Lower leg skin (tissue), 4 donors: ENCODE results near the gene SDK1. TPM values are rescaled to one million over a fixed set of nuclear protein-coding genes. Genes with fewer than 3 reads are reported as not detected.

Experiments
- DNase-seq, 2 donors: peaks; one replicate each; pipeline ENCODE4 v3.0.0-alpha.2; 2019; ENCODE audit warnings: low spot score in 2 of 2
- H3K4me3 ChIP-seq: fragments of 200-600 bp; sonication (generic); 2 replicates; pipeline ENCODE4 v1.5.1; 2017; ENCODE audit warnings: mild to moderate bottlenecking, low read depth; ENCODE audit not compliant: poor library complexity, severe bottlenecking
- POLR2A ChIP-seq, 2 donors: fragments of 450-650 bp; IDR thresholded peaks; one replicate each; pipeline ENCODE4 v1.6.1; 2016 to 2017; ENCODE audit warnings: antibody characterized with exemption in 2 of 2, mild to moderate bottlenecking in 1 of 2, moderate library complexity in 1 of 2
- WGBS, 2 donors: methylation state at CpG; one replicate each; pipeline ENCODE4 v1.1.5; 2018; 5-methylcytosine and 5-hydroxymethylcytosine counted together
- intact Hi-C: fragments of 100-400 bp; cut with DNase I; formaldehyde crosslinking; loops from one replicate; pipeline ENCODE4 v1.15.0; 2023; ENCODE audit warnings: low total_unique reads
- total RNA-seq, 4 donors: library from RNA; depleted of rRNA; stranded (reverse); fragments of >200 nt; gene quantifications; one replicate each; pipeline ENCODE4 v1.1.0, GENCODE V29; 2016
- TF ChIP-seq, protein P1 (sequence below), 3 donors: fragments of 450-650 bp; IDR thresholded peaks; one replicate each; pipeline ENCODE4 v1.5.1; 2016; ENCODE audit warnings: antibody characterized with exemption in 3 of 3, mild to moderate bottlenecking in 3 of 3, moderate library complexity in 2 of 3

SDK1 gene
- total RNA-seq, 4 donors from 2014 or later = 1.9 to 7.2 (median 5.1) TPM

DNA sequence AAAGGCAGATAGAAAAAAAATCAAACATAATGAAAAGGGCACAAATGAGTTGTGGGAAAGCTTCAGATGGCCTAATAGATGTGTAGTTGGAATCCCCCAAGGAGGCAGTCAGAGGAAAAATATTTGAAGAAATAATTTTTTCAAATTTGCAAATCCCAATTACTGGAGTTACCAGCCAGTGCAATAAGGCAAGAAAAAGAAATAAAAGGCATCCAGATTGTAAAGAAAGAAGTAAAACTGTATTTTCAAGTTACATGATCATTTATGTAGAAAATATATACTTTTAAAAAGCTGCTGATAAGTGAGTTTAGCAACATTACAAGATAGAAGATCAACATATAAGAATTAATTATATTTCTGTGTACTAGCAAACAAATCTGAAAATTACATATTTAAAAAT is 329.0 kb downstream of the SDK1 start:
- no peak for DNase-seq
- intact Hi-C loops = no loop called here
- TF ChIP-seq, protein P1, sequence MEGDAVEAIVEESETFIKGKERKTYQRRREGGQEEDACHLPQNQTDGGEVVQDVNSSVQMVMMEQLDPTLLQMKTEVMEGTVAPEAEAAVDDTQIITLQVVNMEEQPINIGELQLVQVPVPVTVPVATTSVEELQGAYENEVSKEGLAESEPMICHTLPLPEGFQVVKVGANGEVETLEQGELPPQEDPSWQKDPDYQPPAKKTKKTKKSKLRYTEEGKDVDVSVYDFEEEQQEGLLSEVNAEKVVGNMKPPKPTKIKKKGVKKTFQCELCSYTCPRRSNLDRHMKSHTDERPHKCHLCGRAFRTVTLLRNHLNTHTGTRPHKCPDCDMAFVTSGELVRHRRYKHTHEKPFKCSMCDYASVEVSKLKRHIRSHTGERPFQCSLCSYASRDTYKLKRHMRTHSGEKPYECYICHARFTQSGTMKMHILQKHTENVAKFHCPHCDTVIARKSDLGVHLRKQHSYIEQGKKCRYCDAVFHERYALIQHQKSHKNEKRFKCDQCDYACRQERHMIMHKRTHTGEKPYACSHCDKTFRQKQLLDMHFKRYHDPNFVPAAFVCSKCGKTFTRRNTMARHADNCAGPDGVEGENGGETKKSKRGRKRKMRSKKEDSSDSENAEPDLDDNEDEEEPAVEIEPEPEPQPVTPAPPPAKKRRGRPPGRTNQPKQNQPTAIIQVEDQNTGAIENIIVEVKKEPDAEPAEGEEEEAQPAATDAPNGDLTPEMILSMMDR (IDR thresholded peaks at IDR 0.05) = no peak
- TF ChIP-seq POLR2A (IDR thresholded peaks at IDR 0.05) = no peak
- H3K4me3 ChIP-seq = no peak overlapping the region

DNA sequence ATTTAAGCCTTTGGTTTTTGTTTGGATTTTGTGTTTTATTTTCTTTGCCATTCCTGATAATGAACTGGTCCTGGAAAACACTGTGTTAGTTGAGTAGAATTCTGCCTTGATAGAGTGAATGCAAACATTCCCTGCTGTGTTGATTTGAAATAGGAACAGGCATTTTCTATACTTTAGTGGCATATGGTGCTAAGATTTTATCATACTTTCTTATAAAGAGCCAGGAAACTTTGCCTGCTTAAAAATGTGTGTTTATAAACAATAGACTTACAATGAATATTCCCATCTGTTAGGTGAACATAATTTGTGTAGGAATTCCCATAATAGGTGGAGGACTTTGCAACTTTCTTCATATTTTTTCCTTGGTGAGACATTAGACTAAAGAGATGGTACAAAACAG is 333.3 kb downstream of the SDK1 start:
- no peak overlapping the region for H3K4me3 ChIP-seq
- no peak for TF ChIP-seq POLR2A (IDR thresholded peaks at IDR 0.05)
- TF ChIP-seq, protein P1 (IDR thresholded peaks at IDR 0.05) = no peak
- intact Hi-C loops = no loop called here
- no peak for DNase-seq

DNA sequence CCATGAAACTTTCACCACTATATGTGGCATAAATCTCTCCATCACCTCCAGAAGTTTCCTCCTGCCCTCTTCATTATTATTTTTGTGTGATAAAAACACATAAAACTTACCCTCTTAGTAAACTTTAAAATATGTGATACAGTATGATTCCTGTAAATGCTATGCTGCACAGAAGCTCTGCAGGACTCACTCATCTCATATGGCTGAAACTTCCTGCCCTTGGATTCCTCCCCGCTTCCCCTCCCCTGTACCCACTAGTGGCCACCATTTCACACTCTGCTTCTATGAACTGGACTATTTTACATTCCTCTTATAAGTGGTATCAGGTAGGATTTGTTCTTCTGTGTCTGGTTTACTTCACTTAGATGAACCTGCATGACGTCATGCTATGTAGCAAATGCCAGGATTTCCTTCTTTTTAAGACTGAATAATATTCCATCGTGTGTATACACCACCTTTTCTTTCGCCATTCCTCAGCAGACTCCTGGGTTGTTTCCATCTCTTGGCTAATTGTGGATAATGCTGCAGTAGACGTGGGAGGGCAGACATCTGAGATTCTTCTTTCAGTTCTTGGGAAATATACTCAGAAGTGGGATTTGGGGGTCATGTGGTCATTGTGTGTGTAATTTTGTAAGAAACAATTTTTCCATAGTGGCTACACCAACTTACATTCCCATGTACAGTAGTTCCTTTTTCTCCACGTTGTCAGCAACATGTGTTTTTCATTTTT is 335.2 kb downstream of the SDK1 start:
- DNase-seq = no peak
- no peak overlapping the region for H3K4me3 ChIP-seq
- TF ChIP-seq POLR2A (IDR thresholded peaks at IDR 0.05) = no peak
- TF ChIP-seq, protein P1 (IDR thresholded peaks at IDR 0.05) = no peak
- intact Hi-C loops = no loop called here
- 87 to 91% methylated on average over 6 of the region's 6 CpGs for WGBS, 2 donors

DNA sequence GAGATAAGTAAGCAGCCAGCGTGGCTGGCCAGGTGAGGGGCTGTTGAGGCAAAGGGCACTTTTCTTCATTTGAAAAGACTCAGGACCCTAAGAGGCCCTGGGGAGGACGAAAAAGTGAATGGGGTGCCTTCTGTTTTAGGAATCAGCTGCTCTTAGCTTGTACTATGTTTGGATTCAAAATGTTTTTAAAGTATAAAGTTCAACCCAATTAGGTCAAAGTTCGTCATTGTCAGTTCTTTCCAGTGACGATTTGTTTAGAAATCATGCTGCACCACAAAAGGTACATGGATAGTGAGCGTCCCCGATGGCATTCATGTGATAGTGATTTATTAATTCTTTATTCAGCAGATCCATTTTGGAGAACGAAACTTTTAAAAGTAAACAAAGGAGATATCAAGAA is 338.2 kb downstream of the SDK1 start:
- WGBS, 2 donors = 76 to 79% methylated on average over 7 of the region's 7 CpGs
- no peak for DNase-seq
- no peak overlapping the region for H3K4me3 ChIP-seq
- intact Hi-C loops = no loop called here
- TF ChIP-seq, protein P1 (IDR thresholded peaks at IDR 0.05) = no peak
- no peak for TF ChIP-seq POLR2A (IDR thresholded peaks at IDR 0.05)

GRCh38 chr7:3641582-3641981 is 340.5 kb downstream of the SDK1 start:
- intact Hi-C loops = no loop called here
- TF ChIP-seq, protein P1 (IDR thresholded peaks at IDR 0.05) = no peak
- WGBS, 2 donors = 90 to 91% methylated on average over 14 of the region's 14 CpGs
- no peak overlapping the region for H3K4me3 ChIP-seq
- no peak for DNase-seq

GRCh38 chr7:3643091-3643490 is 342.0 kb downstream of the SDK1 start:
- TF ChIP-seq POLR2A (IDR thresholded peaks at IDR 0.05) = no peak
- TF ChIP-seq, protein P1 (IDR thresholded peaks at IDR 0.05) = no peak
- intact Hi-C loops = no loop called here
- H3K4me3 ChIP-seq = no peak overlapping the region
- no peak for DNase-seq
- 79 to 95% methylated on average over 4 of the region's 4 CpGs for WGBS, 2 donors
